ENCODE data around the gene SYT14. TPM values are rescaled to one million over a fixed set of nuclear protein-coding genes. Genes with fewer than 3 reads are reported as not detected.
"Not testable (repeated sequence)": the region's sequence is repeated elsewhere in the genome, so short reads cannot be mapped to it uniquely, and the experiment has no call there.

The SYT14 gene
- polyA plus RNA-seq, 2 donors, result under 0.01 TPM

DNA sequence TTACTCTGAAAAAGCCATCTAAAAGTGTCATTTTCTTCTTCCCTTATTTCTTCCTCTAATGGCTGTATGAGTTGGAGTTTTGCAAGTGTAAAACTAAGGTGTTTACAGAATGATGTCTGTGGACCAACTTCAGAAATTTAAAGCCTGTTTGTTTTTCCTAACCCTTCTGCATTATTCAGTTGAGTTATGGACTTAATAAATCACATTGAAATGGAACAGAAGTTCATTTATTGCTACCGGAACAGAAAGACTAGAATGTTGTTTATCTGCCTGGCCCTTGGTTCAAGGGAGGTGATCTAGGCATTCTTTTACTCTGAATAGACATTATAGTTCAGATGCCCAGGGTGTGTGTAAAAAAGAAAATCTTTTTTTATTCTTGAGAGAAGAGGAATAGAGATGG, 24.8 kb downstream of the SYT14 start:
- H3K4me3 ChIP-seq (ENCODE audit: low read depth in 1 of 2, low read length in 2 of 2), result no peak overlapping the region
- H3K27me3 ChIP-seq (ENCODE audit: control insufficient read depth in 1 of 2, insufficient read depth in 2 of 2, low read length in 2 of 2), result no peaks in the 10 kb centered on the region
- H3K4me1 ChIP-seq (ENCODE audit: control insufficient read depth in 2 of 2, insufficient read depth in 2 of 2, low read length in 1 of 2), result no peaks in the 10 kb centered on the region
- 40% methylated on average over 1 of the region's 1 CpG for WGBS, 2 donors
- H3K36me3 ChIP-seq (ENCODE audit: control insufficient read depth in 2 of 2, insufficient read depth in 2 of 2, low read length in 1 of 2), result no peaks in the 10 kb centered on the region
- H3K9me3 ChIP-seq (ENCODE audit: control insufficient read depth in 2 of 2, insufficient read depth in 1 of 2, low read depth in 1 of 2, low read length in 1 of 2), result no peaks in the 10 kb centered on the region
- H3K27ac ChIP-seq (ENCODE audit: low read depth in 2 of 2, low read length in 1 of 2), result no peak overlapping the region

DNA sequence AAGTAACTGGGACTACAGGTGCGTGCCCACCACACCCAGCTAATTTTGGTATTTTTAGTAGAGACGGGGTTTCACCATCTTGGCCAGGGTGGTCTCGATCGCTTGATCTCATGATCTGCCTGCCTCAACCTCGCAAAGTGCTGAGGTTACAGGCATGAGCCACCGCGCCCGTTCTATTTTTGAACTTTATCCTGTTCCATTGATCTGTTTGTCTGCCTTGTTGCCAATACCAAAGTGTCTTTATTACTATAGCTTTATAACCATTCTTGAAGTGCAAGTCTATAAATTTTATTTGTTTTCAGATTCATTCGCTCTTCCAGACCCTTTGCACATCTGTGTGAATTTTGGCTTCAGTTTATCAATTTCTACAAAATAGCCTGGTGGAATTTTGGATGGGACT, 28.0 kb downstream of the SYT14 start:
- H3K27me3 ChIP-seq (ENCODE audit: control insufficient read depth in 1 of 2, insufficient read depth in 2 of 2, low read length in 2 of 2), result no peaks in the 10 kb centered on the region
- no peaks in the 10 kb centered on the region for H3K9me3 ChIP-seq (ENCODE audit: control insufficient read depth in 2 of 2, insufficient read depth in 1 of 2, low read depth in 1 of 2, low read length in 1 of 2)
- H3K27ac ChIP-seq (ENCODE audit: low read depth in 2 of 2, low read length in 1 of 2), result no peak overlapping the region
- 90 to 96% methylated on average over 9 of the region's 9 CpGs for WGBS, 2 donors
- no peaks in the 10 kb centered on the region for H3K4me1 ChIP-seq (ENCODE audit: control insufficient read depth in 2 of 2, insufficient read depth in 2 of 2, low read length in 1 of 2)
- no peaks in the 10 kb centered on the region for H3K36me3 ChIP-seq (ENCODE audit: control insufficient read depth in 2 of 2, insufficient read depth in 2 of 2, low read length in 1 of 2)
- no peak overlapping the region for H3K4me3 ChIP-seq (ENCODE audit: low read depth in 1 of 2, low read length in 2 of 2)

DNA sequence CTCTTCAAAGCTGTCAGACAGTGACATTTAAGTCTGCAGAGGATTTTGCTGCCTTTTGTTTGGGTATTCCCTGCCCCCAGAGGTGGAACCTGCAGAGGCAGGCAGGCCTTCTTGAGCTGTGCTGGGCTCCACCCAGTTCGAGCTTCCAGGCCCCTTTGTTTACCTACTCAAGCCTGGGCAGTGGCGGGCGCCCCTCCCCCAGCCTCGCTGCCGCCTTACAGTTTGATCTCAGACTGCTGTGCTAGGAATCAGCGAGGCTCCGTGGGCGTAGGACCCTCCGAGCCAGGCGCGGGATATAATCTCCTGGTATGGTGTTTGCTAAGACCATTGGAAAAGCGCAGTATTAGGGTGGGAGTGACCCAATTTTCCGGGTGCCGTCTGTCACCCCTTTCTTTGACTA, 40.7 kb downstream of the SYT14 start:
- H3K36me3 ChIP-seq (ENCODE audit: control insufficient read depth in 2 of 2, insufficient read depth in 2 of 2, low read length in 1 of 2); H3K4me3 ChIP-seq (ENCODE audit: low read depth in 1 of 2, low read length in 2 of 2); H3K27me3 ChIP-seq (ENCODE audit: control insufficient read depth in 1 of 2, insufficient read depth in 2 of 2, low read length in 2 of 2); H3K9me3 ChIP-seq (ENCODE audit: control insufficient read depth in 2 of 2, insufficient read depth in 1 of 2, low read depth in 1 of 2, low read length in 1 of 2); H3K27ac ChIP-seq (ENCODE audit: low read depth in 2 of 2, low read length in 1 of 2); H3K4me1 ChIP-seq (ENCODE audit: control insufficient read depth in 2 of 2, insufficient read depth in 2 of 2, low read length in 1 of 2): not testable (repeated sequence)
- WGBS, 2 donors, result 76 to 87% methylated on average over 14 of the region's 14 CpGs

GRCh38 chr1:209983953-209984352, 45.9 kb downstream of the SYT14 start:
- Histone ChIP-seq H3K27ac (ENCODE audit: low read depth in 2 of 2, low read length in 1 of 2) (no peak overlapping the region), H3K27me3 (ENCODE audit: control insufficient read depth in 1 of 2, insufficient read depth in 2 of 2, low read length in 2 of 2) (no peaks in the 10 kb centered on the region), H3K4me3 (ENCODE audit: low read depth in 1 of 2, low read length in 2 of 2) (no peak overlapping the region), H3K4me1 (ENCODE audit: control insufficient read depth in 2 of 2, insufficient read depth in 2 of 2, low read length in 1 of 2) (no peaks in the 10 kb centered on the region), H3K9me3 (ENCODE audit: control insufficient read depth in 2 of 2, insufficient read depth in 1 of 2, low read depth in 1 of 2, low read length in 1 of 2) (peaks cover 0 to 3% of the 10 kb centered on the region in 2 donors), H3K36me3 (ENCODE audit: control insufficient read depth in 2 of 2, insufficient read depth in 2 of 2, low read length in 1 of 2) (no peaks in the 10 kb centered on the region)
- 66 to 77% methylated on average over 3 of the region's 3 CpGs for WGBS, 2 donors

GRCh38 chr1:209985002-209985401, 47.0 kb downstream of the SYT14 start:
- H3K36me3 ChIP-seq (ENCODE audit: control insufficient read depth in 2 of 2, insufficient read depth in 2 of 2, low read length in 1 of 2), result no peaks in the 10 kb centered on the region
- no peaks in the 10 kb centered on the region for H3K4me1 ChIP-seq (ENCODE audit: control insufficient read depth in 2 of 2, insufficient read depth in 2 of 2, low read length in 1 of 2)
- no peak overlapping the region for H3K4me3 ChIP-seq (ENCODE audit: low read depth in 1 of 2, low read length in 2 of 2)
- H3K27me3 ChIP-seq (ENCODE audit: control insufficient read depth in 1 of 2, insufficient read depth in 2 of 2, low read length in 2 of 2), result no peaks in the 10 kb centered on the region
- H3K9me3 ChIP-seq (ENCODE audit: control insufficient read depth in 2 of 2, insufficient read depth in 1 of 2, low read depth in 1 of 2, low read length in 1 of 2), result peaks cover 0 to 3% of the 10 kb centered on the region in 2 donors
- no peak overlapping the region for H3K27ac ChIP-seq (ENCODE audit: low read depth in 2 of 2, low read length in 1 of 2)
- WGBS, 2 donors, result 68 to 79% methylated on average over 3 of the region's 3 CpGs

GRCh38 chr1:209988706-209989105, 50.7 kb downstream of the SYT14 start:
- Histone ChIP-seq H3K27ac (ENCODE audit: low read depth in 2 of 2, low read length in 1 of 2) (no peak overlapping the region), H3K36me3 (ENCODE audit: control insufficient read depth in 2 of 2, insufficient read depth in 2 of 2, low read length in 1 of 2) (no peaks in the 10 kb centered on the region), H3K27me3 (ENCODE audit: control insufficient read depth in 1 of 2, insufficient read depth in 2 of 2, low read length in 2 of 2) (peaks cover 0 to 2% of the 10 kb centered on the region in 2 donors), H3K4me1 (ENCODE audit: control insufficient read depth in 2 of 2, insufficient read depth in 2 of 2, low read length in 1 of 2) (no peaks in the 10 kb centered on the region), H3K9me3 (ENCODE audit: control insufficient read depth in 2 of 2, insufficient read depth in 1 of 2, low read depth in 1 of 2, low read length in 1 of 2) (peaks cover 0 to 3% of the 10 kb centered on the region in 2 donors), H3K4me3 (ENCODE audit: low read depth in 1 of 2, low read length in 2 of 2) (no peak overlapping the region)
- WGBS, 2 donors, result 80 to 89% methylated on average over 2 of the region's 2 CpGs

GRCh38 chr1:209989525-209989924, 51.5 kb downstream of the SYT14 start:
- H3K27me3 ChIP-seq (ENCODE audit: control insufficient read depth in 1 of 2, insufficient read depth in 2 of 2, low read length in 2 of 2), result peaks cover 0 to 2% of the 10 kb centered on the region in 2 donors
- no peak overlapping the region for H3K4me3 ChIP-seq (ENCODE audit: low read depth in 1 of 2, low read length in 2 of 2)
- H3K36me3 ChIP-seq (ENCODE audit: control insufficient read depth in 2 of 2, insufficient read depth in 2 of 2, low read length in 1 of 2), result no peaks in the 10 kb centered on the region
- H3K9me3 ChIP-seq (ENCODE audit: control insufficient read depth in 2 of 2, insufficient read depth in 1 of 2, low read depth in 1 of 2, low read length in 1 of 2), result peaks cover 0 to 3% of the 10 kb centered on the region in 2 donors
- no peak overlapping the region for H3K27ac ChIP-seq (ENCODE audit: low read depth in 2 of 2, low read length in 1 of 2)
- no peaks in the 10 kb centered on the region for H3K4me1 ChIP-seq (ENCODE audit: control insufficient read depth in 2 of 2, insufficient read depth in 2 of 2, low read length in 1 of 2)
- 15 to 17% methylated on average over 3 of the region's 3 CpGs for WGBS, 2 donors

DNA sequence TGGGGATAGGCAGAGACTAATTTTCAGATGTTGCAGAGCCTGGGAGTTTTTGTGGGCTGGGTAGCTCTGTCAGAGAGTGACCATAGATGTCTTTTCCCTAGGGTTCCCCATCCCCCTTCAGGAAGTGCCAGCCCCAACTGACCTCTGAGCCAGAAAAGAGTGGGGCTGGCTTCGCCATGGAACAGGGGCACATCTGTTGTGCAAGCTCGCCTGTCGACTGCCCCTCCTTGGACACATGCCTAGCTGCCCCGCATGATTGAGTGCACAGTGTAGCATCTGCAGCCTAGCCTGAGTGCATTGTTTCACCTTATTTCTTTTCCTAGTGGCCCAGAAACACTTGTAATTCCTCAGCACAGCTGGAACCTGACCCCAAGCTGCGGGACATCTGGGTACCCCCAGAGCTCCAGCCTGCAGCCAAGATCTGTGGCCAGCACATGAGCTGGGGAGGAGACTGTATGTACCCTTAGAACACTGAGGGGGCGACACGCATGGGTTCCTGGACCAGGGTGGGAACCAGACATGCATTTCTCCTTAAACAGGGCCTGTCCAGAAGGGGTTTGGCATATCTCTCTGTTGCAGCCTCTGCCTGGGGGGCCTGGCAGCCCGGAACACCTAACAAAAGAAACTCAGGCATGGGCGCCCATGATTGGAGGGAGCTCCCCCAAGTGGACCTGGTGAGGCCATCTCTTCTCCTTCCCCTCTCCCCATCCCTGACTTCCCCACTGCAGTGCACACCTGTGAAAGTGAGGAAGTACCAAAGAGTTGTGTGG, 55.2 kb downstream of the SYT14 start:
- Histone ChIP-seq H3K4me1 (ENCODE audit: control insufficient read depth in 2 of 2, insufficient read depth in 2 of 2, low read length in 1 of 2) (no peaks in the 10 kb centered on the region), H3K36me3 (ENCODE audit: control insufficient read depth in 2 of 2, insufficient read depth in 2 of 2, low read length in 1 of 2) (no peaks in the 10 kb centered on the region), H3K4me3 (ENCODE audit: low read depth in 1 of 2, low read length in 2 of 2) (no peak overlapping the region), H3K9me3 (ENCODE audit: control insufficient read depth in 2 of 2, insufficient read depth in 1 of 2, low read depth in 1 of 2, low read length in 1 of 2) (no peaks in the 10 kb centered on the region), H3K27ac (ENCODE audit: low read depth in 2 of 2, low read length in 1 of 2) (no peak overlapping the region), H3K27me3 (ENCODE audit: control insufficient read depth in 1 of 2, insufficient read depth in 2 of 2, low read length in 2 of 2) (peaks cover 0 to 2% of the 10 kb centered on the region in 2 donors)
- WGBS, 2 donors, result 68 to 72% methylated on average over 9 of the region's 9 CpGs

DNA sequence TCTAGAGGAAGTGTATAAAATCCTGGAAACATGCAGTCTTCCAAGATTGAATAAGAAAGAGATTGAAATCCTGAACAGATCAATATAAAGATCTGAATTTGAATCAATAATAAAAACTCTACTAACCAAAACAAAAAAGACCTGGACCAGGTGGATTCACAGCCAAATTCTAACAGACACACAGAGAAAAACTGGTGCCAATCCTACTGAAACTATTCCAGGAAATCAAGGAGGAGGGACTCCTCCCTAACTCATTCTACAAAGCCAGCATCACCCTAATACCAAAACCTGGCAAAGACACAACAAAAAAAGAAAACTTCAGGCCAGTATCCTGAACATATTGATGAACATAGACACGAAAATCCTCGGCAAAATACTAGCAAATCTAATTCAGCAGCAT, 58.3 kb downstream of the SYT14 start:
- Histone ChIP-seq H3K4me3 (ENCODE audit: low read depth in 1 of 2, low read length in 2 of 2) (no peak overlapping the region), H3K9me3 (ENCODE audit: control insufficient read depth in 2 of 2, insufficient read depth in 1 of 2, low read depth in 1 of 2, low read length in 1 of 2) (no peaks in the 10 kb centered on the region)
- 61 to 70% methylated on average over 2 of the region's 2 CpGs for WGBS, 2 donors

GRCh38 chr1:209999005-209999404, 61.0 kb downstream of the SYT14 start:
- no peaks in the 10 kb centered on the region for H3K4me1 ChIP-seq (ENCODE audit: control insufficient read depth in 2 of 2, insufficient read depth in 2 of 2, low read length in 1 of 2)
- no peak overlapping the region for H3K4me3 ChIP-seq (ENCODE audit: low read depth in 1 of 2, low read length in 2 of 2)
- no peaks in the 10 kb centered on the region for H3K9me3 ChIP-seq (ENCODE audit: control insufficient read depth in 2 of 2, insufficient read depth in 1 of 2, low read depth in 1 of 2, low read length in 1 of 2)
- no peaks in the 10 kb centered on the region for H3K27me3 ChIP-seq (ENCODE audit: control insufficient read depth in 1 of 2, insufficient read depth in 2 of 2, low read length in 2 of 2)
- no peak overlapping the region for H3K27ac ChIP-seq (ENCODE audit: low read depth in 2 of 2, low read length in 1 of 2)
- no peaks in the 10 kb centered on the region for H3K36me3 ChIP-seq (ENCODE audit: control insufficient read depth in 2 of 2, insufficient read depth in 2 of 2, low read length in 1 of 2)
- WGBS, 2 donors, result 27 to 28% methylated on average over 1 of the region's 1 CpG

More for the DNA sequence above, 58.3 kb downstream of the SYT14 start:
- Histone ChIP-seq H3K36me3 (ENCODE audit: control insufficient read depth in 2 of 2, insufficient read depth in 2 of 2, low read length in 1 of 2) (no peaks in the 10 kb centered on the region), H3K4me1 (ENCODE audit: control insufficient read depth in 2 of 2, insufficient read depth in 2 of 2, low read length in 1 of 2) (no peaks in the 10 kb centered on the region), H3K27ac (ENCODE audit: low read depth in 2 of 2, low read length in 1 of 2) (no peak overlapping the region), H3K27me3 (ENCODE audit: control insufficient read depth in 1 of 2, insufficient read depth in 2 of 2, low read length in 2 of 2) (peaks cover 0 to 2% of the 10 kb centered on the region in 2 donors)
